Activated naive CD8-positive, alpha-beta T cell (primary cell): ENCODE measurements around the gene KIAA0753.

Experiments used
- H3K27ac Mint-ChIP-seq: one replicate; pipeline ENCODE4 v1.8.0; 2021; ENCODE audit warnings: mixed read lengths
- H3K27me3 Mint-ChIP-seq: one replicate; pipeline ENCODE4 v1.8.0; 2021; ENCODE audit warnings: mixed read lengths
- H3K36me3 Mint-ChIP-seq: one replicate; pipeline ENCODE4 v1.8.0; 2021; ENCODE audit warnings: mixed read lengths
- H3K4me1 Mint-ChIP-seq: one replicate; pipeline ENCODE4 v1.8.0; 2021; ENCODE audit warnings: low read depth, mixed read lengths
- H3K4me3 Mint-ChIP-seq: one replicate; pipeline ENCODE4 v1.8.0; 2021; ENCODE audit warnings: mild to moderate bottlenecking, mixed read lengths
- H3K9me3 Mint-ChIP-seq: one replicate; pipeline ENCODE4 v1.8.0; 2021; ENCODE audit warnings: low read depth, mixed read lengths

Gene KIAA0753

GRCh38 chr17:6530324-6530920 lies 110.1 kb downstream of the KIAA0753 start:
- H3K4me3 Mint-ChIP-seq = no peak overlapping the region
- H3K4me1 Mint-ChIP-seq = no peaks in the 10 kb centered on the region
- no peaks in the 10 kb centered on the region for H3K9me3 Mint-ChIP-seq
- no peaks in the 10 kb centered on the region for H3K36me3 Mint-ChIP-seq
- peaks cover 2% of the 10 kb centered on the region for H3K27me3 Mint-ChIP-seq
- H3K27ac Mint-ChIP-seq = no peak overlapping the region

- no peak overlapping the region for H3K4me3 Mint-ChIP-seq
- H3K9me3 Mint-ChIP-seq = no peaks in the 10 kb centered on the region
- no peaks in the 10 kb centered on the region for H3K4me1 Mint-ChIP-seq
- H3K27me3 Mint-ChIP-seq = peaks cover 2% of the 10 kb centered on the region
- H3K36me3 Mint-ChIP-seq = no peaks in the 10 kb centered on the region
- H3K27ac Mint-ChIP-seq = no peak overlapping the region
These were observed 112.0 kb downstream of the KIAA0753 start for GRCh38 chr17:6528557-6528956.
